Effector memory CD8-positive, alpha-beta T cell (primary cell): ENCODE measurements around the gene SLC9A7.

Source experiments
- ATAC-seq: fragments of 150-1000 bp; cut with Tn5 transposase; replicated peaks from 2 replicates; pipeline ENCODE4 v1.10.0; 2021; ENCODE audit warnings: mild to moderate bottlenecking, moderate library complexity
- DNase-seq, 3 experiments: peaks; one replicate each; pipeline ENCODE4 v3.0.0; 2021
- H3K27ac Mint-ChIP-seq, 2 donors: one replicate each; pipeline ENCODE4 v1.8.0; 2022; ENCODE audit warnings: mild to moderate bottlenecking in 2 of 2, mixed read lengths in 2 of 2, moderate library complexity in 2 of 2
- H3K27me3 Mint-ChIP-seq, 2 donors: one replicate each; pipeline ENCODE4 v1.8.0; 2022; ENCODE audit warnings: mixed read lengths in 2 of 2
- H3K36me3 Mint-ChIP-seq: one replicate; pipeline ENCODE4 v1.8.0; 2022; ENCODE audit warnings: mild to moderate bottlenecking, moderate library complexity, mixed read lengths; ENCODE audit not compliant: insufficient read depth
- H3K4me1 Mint-ChIP-seq, 2 donors: one replicate each; pipeline ENCODE4 v1.8.0; 2022; ENCODE audit warnings: low read depth in 2 of 2, mixed read lengths in 2 of 2
- H3K4me3 Mint-ChIP-seq, 2 donors: one replicate each; pipeline ENCODE4 v1.8.0; 2022; ENCODE audit warnings: mild to moderate bottlenecking in 2 of 2, mixed read lengths in 2 of 2, moderate library complexity in 2 of 2
- H3K9me3 Mint-ChIP-seq, 2 donors: one replicate each; pipeline ENCODE4 v1.8.0; 2022; ENCODE audit warnings: mixed read lengths in 2 of 2

SLC9A7 gene

DNA sequence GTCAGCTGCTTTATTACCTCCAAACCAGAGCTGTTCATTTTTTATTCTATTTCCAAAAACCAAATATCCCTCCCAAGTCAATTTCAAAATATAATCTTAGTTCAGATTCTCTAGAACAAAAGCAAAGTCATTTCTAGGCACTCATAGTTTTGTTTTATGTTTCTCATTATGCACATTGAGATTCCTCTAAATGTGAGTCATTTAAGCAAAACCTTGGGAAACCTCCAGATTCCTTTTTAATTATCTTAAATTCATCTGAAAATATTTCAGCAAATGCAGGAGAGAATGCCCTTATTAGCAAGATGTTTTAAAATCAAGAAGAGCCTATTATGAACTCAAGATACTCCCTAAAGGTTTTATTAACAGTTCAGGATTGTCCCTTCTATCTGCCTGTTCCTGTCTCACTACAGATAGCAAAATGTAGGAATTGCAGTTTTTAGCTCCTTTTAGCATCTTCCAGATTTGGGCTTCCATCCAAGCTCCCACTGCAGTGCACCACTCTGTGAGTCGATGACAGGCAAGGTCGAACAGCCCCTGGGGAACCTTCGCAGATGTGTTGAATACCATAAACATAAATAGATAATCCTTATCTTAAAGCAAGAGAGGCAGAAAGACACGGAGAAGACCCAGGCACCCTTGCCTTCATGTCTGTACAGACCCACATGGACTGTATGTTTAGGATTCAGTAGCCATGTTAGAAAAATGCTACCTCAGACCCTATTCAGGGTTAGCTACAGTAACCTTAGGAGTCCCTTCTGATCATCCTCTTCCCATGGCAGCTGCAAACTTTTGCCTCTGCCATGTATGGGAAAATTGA is 11.3 kb upstream of the SLC9A7 start:
- DNase-seq, result no peak
- H3K27me3 Mint-ChIP-seq, result peaks cover 0 to 6% of the 10 kb centered on the region in 2 donors
- H3K9me3 Mint-ChIP-seq, result no peaks in the 10 kb centered on the region
- ATAC-seq, result no peak
- no peak overlapping the region for H3K4me3 Mint-ChIP-seq
- H3K4me1 Mint-ChIP-seq, result no peaks in the 10 kb centered on the region
- H3K36me3 Mint-ChIP-seq, result no peaks in the 10 kb centered on the region
- H3K27ac Mint-ChIP-seq, result no peak overlapping the region

DNA sequence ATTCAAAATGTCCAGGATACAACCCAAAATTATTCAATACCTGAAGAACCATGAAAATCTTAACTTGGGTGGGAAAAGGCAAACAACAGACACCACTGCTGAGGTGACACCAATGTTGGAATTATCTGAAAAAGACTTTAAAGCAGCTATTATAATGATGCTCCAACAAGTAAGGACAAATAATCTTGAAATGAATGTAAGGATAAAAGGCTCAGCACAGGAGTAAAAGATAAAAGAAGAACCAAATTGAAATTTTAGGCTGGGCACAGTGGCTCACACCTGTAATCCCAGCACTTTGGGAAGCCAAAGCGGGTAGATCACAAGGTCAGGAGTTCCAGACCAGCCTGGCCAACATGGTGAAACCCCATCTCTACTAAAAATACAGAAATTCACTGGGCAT is 4.0 kb upstream of the SLC9A7 start:
- Mint-ChIP-seq H3K27ac (no peak overlapping the region), H3K4me1 (peaks cover 7 to 8% of the 10 kb centered on the region in 2 donors), H3K36me3 (no peaks in the 10 kb centered on the region), H3K9me3 (no peaks in the 10 kb centered on the region), H3K27me3 (peaks cover 0 to 1% of the 10 kb centered on the region in 2 donors), H3K4me3 (no peak overlapping the region)
- DNase-seq, result no peak
- no peak for ATAC-seq

DNA sequence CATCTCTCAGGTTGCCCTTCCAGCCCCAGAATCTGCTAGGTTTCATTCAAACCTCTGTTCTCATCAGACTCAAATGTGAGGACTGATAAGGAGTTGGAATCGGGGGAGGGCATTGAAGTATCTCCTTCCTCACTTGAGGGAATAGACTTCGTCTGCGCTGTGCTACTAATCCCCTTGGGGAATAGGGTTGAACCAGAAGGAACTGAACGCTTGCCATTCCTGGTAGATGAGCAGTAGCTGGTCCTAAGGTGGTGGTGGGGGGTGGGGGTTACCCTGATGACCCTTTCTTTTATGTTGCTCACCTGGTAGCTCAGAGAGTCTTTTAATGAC is 692 bp upstream of the SLC9A7 start:
- Mint-ChIP-seq H3K27ac (no peak overlapping the region), H3K4me3 (peak overlapping the region; percentile 77 to 80), H3K4me1 (peaks cover 8% of the 10 kb centered on the region in 2 donors), H3K27me3 (no peaks in the 10 kb centered on the region), H3K36me3 (no peaks in the 10 kb centered on the region), H3K9me3 (no peaks in the 10 kb centered on the region)
- no peak for DNase-seq
- no peak for ATAC-seq

- no peaks in the 10 kb centered on the region for H3K36me3 Mint-ChIP-seq
- H3K27ac Mint-ChIP-seq, result peak overlapping the region in 1 of 2 donors; percentile 74
- DNase-seq, result peak in 1 of 3 experiments; percentile 2
- H3K27me3 Mint-ChIP-seq, result no peaks in the 10 kb centered on the region
- peak; percentile 35 for ATAC-seq
- no peaks in the 10 kb centered on the region for H3K9me3 Mint-ChIP-seq
- H3K4me1 Mint-ChIP-seq, result peaks cover 8% of the 10 kb centered on the region in 2 donors
- H3K4me3 Mint-ChIP-seq, result peak overlapping the region; percentile 81 to 85
These were observed 559 bp downstream of the SLC9A7 start for GRCh38 chrX:46758163-46758955.

- peak overlapping the region in 1 of 2 donors; percentile 74 for H3K27ac Mint-ChIP-seq
- H3K9me3 Mint-ChIP-seq, result no peaks in the 10 kb centered on the region
- no peaks in the 10 kb centered on the region for H3K36me3 Mint-ChIP-seq
- DNase-seq (no peak), ATAC-seq (no peak)
- peak overlapping the region; percentile 81 to 85 for H3K4me3 Mint-ChIP-seq
- no peaks in the 10 kb centered on the region for H3K27me3 Mint-ChIP-seq
- peaks cover 8% of the 10 kb centered on the region in 2 donors for H3K4me1 Mint-ChIP-seq
These were observed 1.3 kb downstream of the SLC9A7 start for GRCh38 chrX:46757593-46757992.

DNA sequence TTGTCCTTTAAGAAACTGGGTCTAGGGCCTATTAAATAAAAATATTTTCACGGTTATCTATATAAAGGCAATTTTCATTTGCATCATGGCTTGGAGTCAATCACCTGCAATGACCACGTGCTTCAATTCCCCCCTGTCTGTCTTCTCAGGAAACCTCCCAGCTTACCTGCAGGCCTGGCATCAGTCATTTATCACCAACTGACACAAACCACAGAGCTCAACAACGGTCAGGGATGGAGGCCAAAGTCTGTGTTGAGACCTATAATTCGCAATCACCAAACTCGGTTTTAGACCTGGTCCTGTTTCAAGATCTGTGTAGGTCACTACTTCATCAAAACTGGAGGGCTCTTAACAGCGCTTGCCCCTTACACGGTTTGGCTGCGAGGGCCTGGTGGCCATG is 1.9 kb downstream of the SLC9A7 start:
- no peak overlapping the region for H3K4me3 Mint-ChIP-seq
- peaks cover 8% of the 10 kb centered on the region in 2 donors for H3K4me1 Mint-ChIP-seq
- H3K27ac Mint-ChIP-seq, result no peak overlapping the region

DNA sequence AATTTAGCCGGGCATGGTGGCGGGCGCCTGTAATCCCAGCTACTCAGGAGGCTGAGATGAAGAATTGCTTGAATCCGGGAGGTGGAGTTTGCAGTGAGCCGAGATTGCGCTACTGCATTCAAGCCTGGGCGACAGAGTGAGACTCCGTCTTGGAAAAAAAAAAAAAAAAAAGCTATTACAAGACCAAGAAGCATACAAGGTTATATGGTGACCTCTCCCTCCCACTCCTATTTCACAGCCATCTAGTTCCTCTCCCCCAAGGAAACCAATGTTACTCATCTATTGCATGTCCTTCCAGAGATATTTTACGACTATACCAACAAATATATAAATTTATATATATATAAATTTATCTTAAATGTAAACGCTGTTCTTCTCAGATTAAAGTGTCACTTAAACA is 3.2 kb downstream of the SLC9A7 start:
- ATAC-seq (no peak), DNase-seq (no peak)
- H3K27ac Mint-ChIP-seq, result no peak overlapping the region
- H3K27me3 Mint-ChIP-seq, result no peaks in the 10 kb centered on the region
- H3K4me3 Mint-ChIP-seq, result no peak overlapping the region
- H3K36me3 Mint-ChIP-seq, result no peaks in the 10 kb centered on the region
- no peaks in the 10 kb centered on the region for H3K9me3 Mint-ChIP-seq
- H3K4me1 Mint-ChIP-seq, result peaks cover 8% of the 10 kb centered on the region in 2 donors

More for the DNA sequence above, 1.9 kb downstream of the SLC9A7 start:
- no peak for ATAC-seq
- DNase-seq, result no peak
- Mint-ChIP-seq H3K9me3 (no peaks in the 10 kb centered on the region), H3K27me3 (no peaks in the 10 kb centered on the region), H3K36me3 (no peaks in the 10 kb centered on the region)

- no peak overlapping the region for H3K4me3 Mint-ChIP-seq
- no peak overlapping the region for H3K27ac Mint-ChIP-seq
- ATAC-seq, result no peak
These were observed 4.3 kb downstream of the SLC9A7 start for GRCh38 chrX:46754586-46755061.

GRCh38 chrX:46754036-46754435 is 4.9 kb downstream of the SLC9A7 start:
- no peaks in the 10 kb centered on the region for H3K27me3 Mint-ChIP-seq
- H3K27ac Mint-ChIP-seq, result no peak overlapping the region
- H3K9me3 Mint-ChIP-seq, result no peaks in the 10 kb centered on the region
- H3K36me3 Mint-ChIP-seq, result no peaks in the 10 kb centered on the region
- ATAC-seq, result no peak
- H3K4me3 Mint-ChIP-seq, result no peak overlapping the region
- no peak for DNase-seq
- peaks cover 4 to 5% of the 10 kb centered on the region in 2 donors for H3K4me1 Mint-ChIP-seq

More at GRCh38 chrX:46754586-46755061, 4.3 kb downstream of the SLC9A7 start:
- no peaks in the 10 kb centered on the region for H3K9me3 Mint-ChIP-seq
- DNase-seq, result no peak
- no peaks in the 10 kb centered on the region for H3K36me3 Mint-ChIP-seq
- no peaks in the 10 kb centered on the region for H3K27me3 Mint-ChIP-seq
- H3K4me1 Mint-ChIP-seq, result peaks cover 7 to 8% of the 10 kb centered on the region in 2 donors

- no peak overlapping the region for H3K27ac Mint-ChIP-seq
- DNase-seq, result no peak
- no peaks in the 10 kb centered on the region for H3K9me3 Mint-ChIP-seq
- no peaks in the 10 kb centered on the region for H3K27me3 Mint-ChIP-seq
- no peak overlapping the region for H3K4me3 Mint-ChIP-seq
- no peak for ATAC-seq
- H3K4me1 Mint-ChIP-seq, result no peaks in the 10 kb centered on the region
- H3K36me3 Mint-ChIP-seq, result no peaks in the 10 kb centered on the region
These were observed 8.0 kb downstream of the SLC9A7 start for GRCh38 chrX:46750889-46751288.

DNA sequence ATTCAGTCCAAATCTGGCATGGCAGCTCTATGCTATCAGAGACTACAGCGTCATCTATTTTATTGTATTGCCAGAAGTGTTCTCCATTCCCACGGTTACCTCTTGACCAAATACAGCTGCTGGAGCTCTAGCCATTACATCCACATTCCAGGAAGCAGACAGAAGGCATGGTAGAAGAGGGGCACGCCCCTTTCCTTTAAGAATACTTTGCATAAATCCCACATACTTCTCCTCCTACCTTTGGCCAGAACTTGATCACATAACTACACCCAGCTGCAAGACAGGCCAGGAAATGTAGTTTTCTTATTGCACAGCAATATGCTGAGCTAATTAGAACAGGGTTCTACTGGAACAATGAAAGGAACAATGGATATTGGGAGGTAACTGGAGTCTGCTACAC is 14.9 kb downstream of the SLC9A7 start:
- no peak overlapping the region for H3K27ac Mint-ChIP-seq
- H3K4me3 Mint-ChIP-seq, result no peak overlapping the region
- ATAC-seq (no peak), DNase-seq (no peak)
- H3K9me3 Mint-ChIP-seq, result no peaks in the 10 kb centered on the region
- H3K27me3 Mint-ChIP-seq, result peaks cover 8 to 10% of the 10 kb centered on the region in 2 donors
- H3K4me1 Mint-ChIP-seq, result no peaks in the 10 kb centered on the region
- H3K36me3 Mint-ChIP-seq, result no peaks in the 10 kb centered on the region

- Mint-ChIP-seq H3K36me3 (no peaks in the 10 kb centered on the region), H3K27me3 (peaks cover 10% of the 10 kb centered on the region in 2 donors), H3K9me3 (no peaks in the 10 kb centered on the region), H3K27ac (no peak overlapping the region), H3K4me1 (no peaks in the 10 kb centered on the region), H3K4me3 (no peak overlapping the region)
- no peak for DNase-seq
- no peak for ATAC-seq
These were observed 15.9 kb downstream of the SLC9A7 start for GRCh38 chrX:46743046-46743445.

DNA sequence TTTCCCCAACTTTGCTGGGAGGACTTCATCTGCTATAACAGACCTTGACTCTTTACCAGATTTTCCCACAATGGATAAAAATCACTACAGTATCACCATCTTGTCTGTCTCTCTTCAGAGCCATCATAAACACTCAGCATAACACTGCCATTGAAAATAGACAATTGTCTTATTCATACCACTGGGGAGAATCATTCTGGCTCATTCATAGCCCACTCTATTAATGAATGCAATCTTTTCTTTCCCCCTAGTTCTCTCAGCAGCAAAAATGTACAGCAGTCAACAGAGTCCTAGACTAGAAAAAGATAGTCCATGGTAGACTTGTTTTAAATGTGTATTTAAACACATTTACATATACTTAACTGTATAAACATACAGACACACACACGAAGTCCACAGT is 19.2 kb downstream of the SLC9A7 start:
- no peaks in the 10 kb centered on the region for H3K36me3 Mint-ChIP-seq
- H3K9me3 Mint-ChIP-seq, result peaks cover 8 to 10% of the 10 kb centered on the region in 2 donors
- H3K4me3 Mint-ChIP-seq, result no peak overlapping the region
- H3K4me1 Mint-ChIP-seq, result no peaks in the 10 kb centered on the region
- DNase-seq, result no peak
- ATAC-seq, result no peak
- H3K27me3 Mint-ChIP-seq, result peaks cover 10% of the 10 kb centered on the region in 2 donors
- no peak overlapping the region for H3K27ac Mint-ChIP-seq

DNA sequence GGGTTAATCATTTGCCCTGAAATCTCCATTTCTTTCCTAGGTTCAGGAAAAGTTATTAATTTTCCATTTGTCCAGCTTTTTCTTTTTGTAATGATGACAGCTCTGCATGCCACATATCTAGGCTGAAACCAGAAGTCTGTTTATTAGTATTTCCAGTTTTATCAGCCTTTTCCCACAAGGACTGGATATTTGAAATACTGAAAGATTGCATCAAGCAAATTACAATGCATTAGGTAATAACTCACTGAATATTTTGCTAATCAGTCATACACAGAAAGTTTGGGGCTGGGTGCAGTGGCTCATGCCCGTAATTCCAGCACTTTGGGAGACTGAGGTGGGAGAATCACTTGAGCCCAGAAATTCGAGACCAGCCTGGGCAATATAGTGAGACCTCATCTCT is 21.5 kb downstream of the SLC9A7 start:
- DNase-seq (no peak), ATAC-seq (no peak)
- peaks cover 8 to 10% of the 10 kb centered on the region in 2 donors for H3K9me3 Mint-ChIP-seq

More for the DNA sequence above, 21.5 kb downstream of the SLC9A7 start:
- Mint-ChIP-seq H3K27ac (no peak overlapping the region), H3K36me3 (no peaks in the 10 kb centered on the region), H3K27me3 (peaks cover 10% of the 10 kb centered on the region in 2 donors), H3K4me3 (no peak overlapping the region), H3K4me1 (no peaks in the 10 kb centered on the region)
